Gastrocnemius medialis (tissue), 4 donors: Measurements from ENCODE around the gene RFTN1.

Experiments used
- CTCF ChIP-seq, 5 experiments: fragments of 450-650 bp in 3 of 5; fragments of 200-600 bp in 2 of 5; sonication (generic) in 2 of 5; IDR thresholded peaks in 4 of 5; conservative IDR thresholded peaks in 1 of 5; 1 replicate in 4 of 5; 2 replicates in 1 of 5; pipeline ENCODE4 v1.5.1; 2016 to 2019; ENCODE audit warnings: antibody characterized with exemption in 5 of 5, mild to moderate bottlenecking in 3 of 5, moderate library complexity in 3 of 5
- POLR2A ChIP-seq, 2 donors: fragments of 450-650 bp; IDR thresholded peaks; one replicate each; pipeline ENCODE4 v1.6.1; 2017; ENCODE audit warnings: antibody characterized with exemption in 2 of 2, mild to moderate bottlenecking in 2 of 2, moderate library complexity in 2 of 2

- TF ChIP-seq POLR2A (IDR thresholded peaks at IDR 0.05) = no peak
- TF ChIP-seq CTCF (IDR thresholded peaks at IDR 0.05 in 4 of 5, conservative IDR thresholded peaks at IDR 0.05 in 1 of 5) = no peak
Measured at GRCh38 chr3:16362770-16363169, 150.7 kb downstream of the RFTN1 start.
